RWPE1 (cell line): ENCODE measurements around the gene AGAP1.
A peak's percentile ranks its signal among the peaks of the same experiment; 100 is the strongest.

Source experiments
- CTCF ChIA-PET: fragments of 350-600 bp; sonication (Branson Sonifier 250); formaldehyde crosslinking; extraction: SDS; loops from one replicate; lab custom pipeline; 2021; lab: Yijun Ruan, JAX
- POLR2A ChIA-PET: fragments of 400-600 bp; formaldehyde crosslinking; extraction: SDS; loops from one replicate; lab custom pipeline; 2020; ENCODE audit warnings: antibody characterized with exemption; ENCODE audit not compliant: low non-redundant PET; lab: Yijun Ruan, JAX
- DNase-seq: peaks from one replicate; pipeline ENCODE4 v3.0.0; 2012; ENCODE audit warnings: low spot score
- H3K27ac ChIP-seq: fragments of 450-650 bp; 2 replicates; pipeline ENCODE4 v1.5.1; 2017
- CTCF ChIP-seq: fragments of 450-650 bp; conservative IDR thresholded peaks from 2 replicates; pipeline ENCODE4 v1.5.1; 2017; ENCODE audit warnings: low read depth, mild to moderate bottlenecking

The AGAP1 gene

GRCh38 chr2:235493775-235494715 is at the start of gene AGAP1:
TSS of gene AGAP1 (plus strand) at chr2:235494043.
- peak; percentile 85 for DNase-seq
- POLR2A ChIA-PET, result no interaction called here
- CTCF ChIA-PET, result interaction anchor here (0.6 kb wide), 1 partner anchor 210 kb away, joined by 3 read pairs; no protein-coding TSS in a partner anchor
- no peak for TF ChIP-seq CTCF
- peak within 1 kb of the TSS; percentile 81 for H3K27ac ChIP-seq

DNA sequence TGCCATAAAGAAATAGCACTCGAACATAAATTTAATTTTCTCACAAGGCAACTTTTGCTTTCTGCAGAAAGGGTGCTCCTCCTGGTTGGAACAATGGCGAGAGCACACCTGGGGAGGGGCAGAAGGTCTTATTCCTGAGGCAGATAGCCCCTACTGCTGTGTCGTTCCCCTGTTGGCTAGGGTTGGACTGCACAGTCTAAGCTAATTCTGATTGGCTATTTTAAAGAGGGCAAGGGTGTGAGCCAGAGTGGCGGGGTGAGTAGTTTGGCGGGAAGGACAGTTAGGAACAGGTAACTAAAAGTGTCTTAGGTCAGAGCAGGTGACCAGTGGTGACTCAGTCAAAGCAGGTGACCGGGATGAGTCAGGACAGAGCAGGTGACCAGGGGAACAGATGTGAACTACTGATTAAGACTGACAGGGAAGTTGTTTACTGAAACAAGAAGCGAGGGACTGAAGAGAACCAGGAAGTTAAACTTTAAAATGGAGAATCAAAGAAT is 49.7 kb upstream of the AGAP1 start:
- ChIA-PET CTCF (no interaction called here), POLR2A (no interaction called here)
- no peak for DNase-seq
- TF ChIP-seq CTCF, result no peak
- H3K27ac ChIP-seq, result no peak overlapping the region

DNA sequence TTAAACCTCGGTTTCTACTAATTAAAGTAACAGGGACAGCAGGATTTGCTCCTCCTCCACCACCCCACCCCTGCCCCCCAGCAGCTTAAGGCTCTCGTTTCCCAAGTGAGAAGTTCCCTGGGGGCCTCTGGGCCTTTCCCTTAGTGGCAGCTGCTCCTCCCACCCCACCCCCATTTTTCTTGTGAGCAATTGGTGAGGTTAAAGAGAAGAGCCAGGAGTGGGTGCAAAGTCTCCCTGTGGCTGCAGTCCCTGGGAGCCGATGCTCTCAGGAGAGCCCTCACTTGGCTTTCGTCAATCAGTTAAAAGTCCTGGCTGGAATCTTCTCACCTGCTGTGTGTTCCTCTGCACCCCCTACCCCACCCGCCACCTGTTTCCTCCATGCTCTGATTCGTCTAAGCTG is 48.7 kb upstream of the AGAP1 start:
- no peak for DNase-seq
- no peak for TF ChIP-seq CTCF
- ChIA-PET POLR2A (no interaction called here), CTCF (no interaction called here)
- H3K27ac ChIP-seq, result no peak overlapping the region

DNA sequence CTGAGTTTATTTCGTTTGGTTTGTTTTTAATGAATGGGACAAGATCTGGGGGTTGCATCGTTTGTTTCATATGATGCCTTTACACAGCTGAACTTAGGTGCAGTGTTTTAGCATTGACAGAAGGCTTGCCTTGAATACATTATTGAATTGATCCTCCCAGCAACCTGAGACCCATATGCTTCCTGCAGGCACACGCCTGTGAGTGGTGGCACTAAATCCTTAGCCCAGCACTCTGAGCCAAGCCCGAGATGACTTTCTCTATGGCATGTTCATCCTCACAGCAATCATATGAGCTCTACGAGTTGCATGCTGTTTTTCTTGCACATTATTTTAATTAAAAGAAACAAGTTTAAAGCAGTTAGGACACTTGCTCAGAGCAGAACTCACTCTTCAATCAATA is 47.8 kb upstream of the AGAP1 start:
- ChIA-PET CTCF (interaction anchor here (0.8 kb wide), 1 partner anchor 34 kb away, joined by 3 read pairs; no protein-coding TSS in a partner anchor), POLR2A (no interaction called here)
- no peak overlapping the region for H3K27ac ChIP-seq
- no peak for DNase-seq
- no peak for TF ChIP-seq CTCF

- H3K27ac ChIP-seq, result no peak overlapping the region
- CTCF ChIA-PET, result interaction anchor here (0.7 kb wide), 1 partner anchor 11 kb away, joined by 3 read pairs; no protein-coding TSS in a partner anchor
- POLR2A ChIA-PET, result no interaction called here
- no peak for TF ChIP-seq CTCF
- peak; percentile 8 for DNase-seq
Measured at GRCh38 chr2:235447210-235447609, 46.6 kb upstream of the AGAP1 start.

- H3K27ac ChIP-seq, result no peak overlapping the region
- POLR2A ChIA-PET, result no interaction called here
- no peak for TF ChIP-seq CTCF
- CTCF ChIA-PET, result interaction anchor here (0.6 kb wide), 1 partner anchor 58 kb away, joined by 3 read pairs; no protein-coding TSS in a partner anchor
- DNase-seq, result no peak
Measured at GRCh38 chr2:235449568-235449967, 44.3 kb upstream of the AGAP1 start.
